Tibial nerve (tissue), 4 donors: Measurements from ENCODE around the gene SAMD7.

Experiments
- EP300 ChIP-seq, 2 donors: sonication (generic); formaldehyde crosslinking; IDR thresholded peaks; one replicate each; pipeline ENCODE4 v1.6.1; 2017; ENCODE audit warnings: antibody characterized with exemption in 2 of 2, mild to moderate bottlenecking in 1 of 2
- POLR2A ChIP-seq, 2 donors: fragments of 450-650 bp; IDR thresholded peaks; one replicate each; pipeline ENCODE4 v1.6.1; 2017; ENCODE audit warnings: antibody characterized with exemption in 2 of 2, mild to moderate bottlenecking in 2 of 2, moderate library complexity in 2 of 2
- TF ChIP-seq, protein P1 (sequence below), 5 experiments: fragments of 200-600 bp in 3 of 5; fragments of 450-650 bp in 2 of 5; sonication (generic) in 3 of 5; IDR thresholded peaks; one replicate each; pipeline ENCODE4 v1.5.1; 2016 to 2019; ENCODE audit warnings: antibody characterized with exemption in 5 of 5, mild to moderate bottlenecking in 3 of 5, moderate library complexity in 2 of 5

DNA sequence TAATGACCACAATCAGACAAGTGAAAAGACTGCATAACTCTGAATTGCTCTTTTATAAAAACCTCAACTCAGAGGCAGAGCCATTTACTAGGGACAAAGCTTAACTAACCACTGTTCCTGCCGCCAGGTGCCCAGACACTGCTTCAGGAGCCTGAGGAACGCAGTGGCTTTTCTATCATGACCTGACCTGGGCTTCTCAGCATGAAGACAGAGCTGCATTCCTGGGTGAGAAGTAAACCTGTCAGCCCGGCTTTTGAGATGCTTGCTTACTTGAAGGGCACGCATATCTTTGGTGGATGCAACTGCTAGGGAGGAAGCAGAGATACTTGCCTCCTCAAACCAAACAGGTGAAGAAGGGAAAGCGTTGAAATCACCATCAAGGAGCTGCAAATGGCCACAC, 49.5 kb upstream of the SAMD7 start:
- TF ChIP-seq, protein P1, sequence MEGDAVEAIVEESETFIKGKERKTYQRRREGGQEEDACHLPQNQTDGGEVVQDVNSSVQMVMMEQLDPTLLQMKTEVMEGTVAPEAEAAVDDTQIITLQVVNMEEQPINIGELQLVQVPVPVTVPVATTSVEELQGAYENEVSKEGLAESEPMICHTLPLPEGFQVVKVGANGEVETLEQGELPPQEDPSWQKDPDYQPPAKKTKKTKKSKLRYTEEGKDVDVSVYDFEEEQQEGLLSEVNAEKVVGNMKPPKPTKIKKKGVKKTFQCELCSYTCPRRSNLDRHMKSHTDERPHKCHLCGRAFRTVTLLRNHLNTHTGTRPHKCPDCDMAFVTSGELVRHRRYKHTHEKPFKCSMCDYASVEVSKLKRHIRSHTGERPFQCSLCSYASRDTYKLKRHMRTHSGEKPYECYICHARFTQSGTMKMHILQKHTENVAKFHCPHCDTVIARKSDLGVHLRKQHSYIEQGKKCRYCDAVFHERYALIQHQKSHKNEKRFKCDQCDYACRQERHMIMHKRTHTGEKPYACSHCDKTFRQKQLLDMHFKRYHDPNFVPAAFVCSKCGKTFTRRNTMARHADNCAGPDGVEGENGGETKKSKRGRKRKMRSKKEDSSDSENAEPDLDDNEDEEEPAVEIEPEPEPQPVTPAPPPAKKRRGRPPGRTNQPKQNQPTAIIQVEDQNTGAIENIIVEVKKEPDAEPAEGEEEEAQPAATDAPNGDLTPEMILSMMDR (IDR thresholded peaks at IDR 0.05), result no peak
- TF ChIP-seq POLR2A (IDR thresholded peaks at IDR 0.05) (no peak), EP300 (IDR thresholded peaks at IDR 0.05) (no peak)
